Testis (tissue), 3 donors: ENCODE data around the gene SPTBN4. TPM values are rescaled to one million over a fixed set of nuclear protein-coding genes. Genes with fewer than 3 reads are reported as not detected.

ENCODE experiments used
- DNase-seq: peaks from one replicate; pipeline ENCODE4 v3.0.0-alpha.2; 2019
- H3K27ac ChIP-seq, 2 donors: fragments of 200-600 bp; sonication (generic); one replicate each; pipeline ENCODE4 v1.5.1; 2019
- H3K27me3 ChIP-seq: fragments of 200-600 bp; sonication (generic); one replicate; pipeline ENCODE4 v1.5.1; 2019
- H3K36me3 ChIP-seq: fragments of 200-600 bp; sonication (generic); one replicate; pipeline ENCODE4 v1.5.1; 2017; ENCODE audit warnings: low read depth; ENCODE audit errors: missing control alignments
- H3K4me1 ChIP-seq: fragments of 200-600 bp; sonication (generic); one replicate; pipeline ENCODE4 v1.5.1; 2019
- H3K4me3 ChIP-seq, 2 donors: fragments of 200-600 bp; sonication (generic); one replicate each; pipeline ENCODE4 v1.5.1; 2017 to 2019
- H3K9me3 ChIP-seq: fragments of 200-600 bp; sonication (generic); one replicate; pipeline ENCODE4 v1.5.1; 2017
- POLR2A ChIP-seq: fragments of 450-650 bp; IDR thresholded peaks from one replicate; pipeline ENCODE4 v1.6.1; 2017; ENCODE audit warnings: antibody characterized with exemption, mild to moderate bottlenecking, moderate library complexity
- WGBS, 2 donors: methylation state at CpG; one replicate each; pipeline ENCODE4 v1.1.5; 2018; 5-methylcytosine and 5-hydroxymethylcytosine counted together
- intact Hi-C: fragments of 100-400 bp; cut with DNase I; formaldehyde crosslinking; loops from one replicate; pipeline ENCODE4 v1.15.1; 2023; ENCODE audit warnings: low total_unique reads
- polyA plus RNA-seq: library from polyadenylated mRNA; stranded (reverse); fragments of 350-450 nt; fragmentation: Illumina TruSeq; extraction: RNeasy Lipid Tissue Mini Kit (QIAGEN cat#74804); gene quantifications from one replicate; pipeline ENCODE4 v1.2.3, GENCODE V29; 2014; ENCODE audit warnings: low read depth, low replicate concordance; ENCODE audit not compliant: insufficient read depth
- total RNA-seq, 2 donors: library from RNA; depleted of rRNA; stranded (reverse); fragments of >200 nt; gene quantifications; one replicate each; pipeline ENCODE4 v1.2.3, GENCODE V29; 2016
- TF ChIP-seq, protein P1 (sequence below), 3 experiments: fragments of 450-650 bp in 2 of 3; fragments of 200-600 bp in 1 of 3; sonication (generic) in 1 of 3; IDR thresholded peaks; one replicate each; pipeline ENCODE4 v1.5.1; 2016 to 2019; ENCODE audit warnings: antibody characterized with exemption in 3 of 3, mild to moderate bottlenecking in 2 of 3, moderate library complexity in 1 of 3

SPTBN4 gene
- total and polyA plus RNA-seq, 3 donors from 2014 or later = 7.2 to 27.9 (median 18.3) TPM

- intact Hi-C loops = no loop called here
- no peak for DNase-seq
- Histone ChIP-seq H3K36me3 (no peaks in the 10 kb centered on the region), H3K4me3 (no peak overlapping the region), H3K9me3 (no peaks in the 10 kb centered on the region), H3K27me3 (no peaks in the 10 kb centered on the region), H3K4me1 (no peaks in the 10 kb centered on the region), H3K27ac (no peak overlapping the region)
- TF ChIP-seq POLR2A = no peak
- TF ChIP-seq, protein P1, sequence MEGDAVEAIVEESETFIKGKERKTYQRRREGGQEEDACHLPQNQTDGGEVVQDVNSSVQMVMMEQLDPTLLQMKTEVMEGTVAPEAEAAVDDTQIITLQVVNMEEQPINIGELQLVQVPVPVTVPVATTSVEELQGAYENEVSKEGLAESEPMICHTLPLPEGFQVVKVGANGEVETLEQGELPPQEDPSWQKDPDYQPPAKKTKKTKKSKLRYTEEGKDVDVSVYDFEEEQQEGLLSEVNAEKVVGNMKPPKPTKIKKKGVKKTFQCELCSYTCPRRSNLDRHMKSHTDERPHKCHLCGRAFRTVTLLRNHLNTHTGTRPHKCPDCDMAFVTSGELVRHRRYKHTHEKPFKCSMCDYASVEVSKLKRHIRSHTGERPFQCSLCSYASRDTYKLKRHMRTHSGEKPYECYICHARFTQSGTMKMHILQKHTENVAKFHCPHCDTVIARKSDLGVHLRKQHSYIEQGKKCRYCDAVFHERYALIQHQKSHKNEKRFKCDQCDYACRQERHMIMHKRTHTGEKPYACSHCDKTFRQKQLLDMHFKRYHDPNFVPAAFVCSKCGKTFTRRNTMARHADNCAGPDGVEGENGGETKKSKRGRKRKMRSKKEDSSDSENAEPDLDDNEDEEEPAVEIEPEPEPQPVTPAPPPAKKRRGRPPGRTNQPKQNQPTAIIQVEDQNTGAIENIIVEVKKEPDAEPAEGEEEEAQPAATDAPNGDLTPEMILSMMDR (IDR thresholded peaks at IDR 0.05) = no peak
- 85 to 95% methylated on average over 4 of the region's 4 CpGs for WGBS, 2 donors
These were observed 34.8 kb downstream of the SPTBN4 start for GRCh38 chr19:40501599-40501998.

- intact Hi-C loops = no loop called here
- no peak overlapping the region for H3K4me3 ChIP-seq
- no peaks in the 10 kb centered on the region for H3K27me3 ChIP-seq
- no peaks in the 10 kb centered on the region for H3K4me1 ChIP-seq
- H3K9me3 ChIP-seq = no peaks in the 10 kb centered on the region
- 86 to 90% methylated on average over 9 to 13 of the region's 13 CpGs for WGBS, 2 donors
- no peak overlapping the region for H3K27ac ChIP-seq
- H3K36me3 ChIP-seq = no peaks in the 10 kb centered on the region
- DNase-seq = no peak
- TF ChIP-seq, protein P1 (IDR thresholded peaks at IDR 0.05) = no peak
- no peak for TF ChIP-seq POLR2A
These were observed 35.3 kb downstream of the SPTBN4 start for GRCh38 chr19:40502081-40502480.

- H3K4me3 ChIP-seq = no peak overlapping the region
- intact Hi-C loops = no loop called here
- H3K4me1 ChIP-seq = no peaks in the 10 kb centered on the region
- H3K36me3 ChIP-seq = no peaks in the 10 kb centered on the region
- H3K9me3 ChIP-seq = no peaks in the 10 kb centered on the region
- no peak for TF ChIP-seq POLR2A
- TF ChIP-seq, protein P1 (IDR thresholded peaks at IDR 0.05) = no peak
- H3K27ac ChIP-seq = no peak overlapping the region
- 81 to 85% methylated on average over 6 of the region's 6 CpGs for WGBS, 2 donors
- no peak for DNase-seq
- H3K27me3 ChIP-seq = no peaks in the 10 kb centered on the region
These were observed 36.0 kb downstream of the SPTBN4 start for GRCh38 chr19:40502647-40503319.

GRCh38 chr19:40503320-40503695, 36.5 kb downstream of the SPTBN4 start:
- H3K4me3 ChIP-seq = no peak overlapping the region
- no peaks in the 10 kb centered on the region for H3K9me3 ChIP-seq
- no peak overlapping the region for H3K27ac ChIP-seq
- H3K27me3 ChIP-seq = no peaks in the 10 kb centered on the region
- DNase-seq = peak; percentile 18
- no peaks in the 10 kb centered on the region for H3K4me1 ChIP-seq
- intact Hi-C loops = no loop called here
- TF ChIP-seq, protein P1 (IDR thresholded peaks at IDR 0.05) = no peak
- no peak for TF ChIP-seq POLR2A
- H3K36me3 ChIP-seq = no peaks in the 10 kb centered on the region
- 60 to 79% methylated on average over 1 of the region's 1 CpG for WGBS, 2 donors

- no peak overlapping the region for H3K27ac ChIP-seq
- TF ChIP-seq, protein P1 (IDR thresholded peaks at IDR 0.05) = no peak
- TF ChIP-seq POLR2A = no peak
These were observed 39.3 kb downstream of the SPTBN4 start for GRCh38 chr19:40506099-40506498.

More at GRCh38 chr19:40506099-40506498, 39.3 kb downstream of the SPTBN4 start:
- Histone ChIP-seq H3K9me3 (no peaks in the 10 kb centered on the region), H3K27me3 (no peaks in the 10 kb centered on the region), H3K36me3 (no peaks in the 10 kb centered on the region), H3K4me3 (no peak overlapping the region), H3K4me1 (no peaks in the 10 kb centered on the region)
- 89 to 94% methylated on average over 5 to 9 of the region's 9 CpGs for WGBS, 2 donors
- DNase-seq = no peak
- intact Hi-C loops = no loop called here
